Spleen (tissue), 11 donors: ENCODE data around the gene NYAP1. TPM values are rescaled to one million over a fixed set of nuclear protein-coding genes. Genes with fewer than 3 reads are reported as not detected.
A peak's percentile ranks its signal among the peaks of the same experiment; 100 is the strongest.

ENCODE experiments used
- DNase-seq: peaks from one replicate; pipeline ENCODE4 v3.0.0-alpha.2; 2020
- H3K27ac ChIP-seq, 8 donors: fragments of 200-600 bp; sonication (generic) in 7 of 8; 1 replicate in 4 of 8; 2 replicates in 4 of 8; pipeline versions ENCODE4 v1.5.0 to v1.8.0; 2016 to 2021; ENCODE audit warnings: inconsistent platforms in 4 of 8, mild to moderate bottlenecking in 4 of 8, moderate library complexity in 1 of 8
- H3K27me3 ChIP-seq, 7 donors: fragments of 200-600 bp; sonication (generic) in 6 of 7; replicated peaks in 1 of 7; 1 replicate in 4 of 7; 2 replicates in 3 of 7; pipeline versions ENCODE4 v1.5.0 to v1.8.0; 2016 to 2021; ENCODE audit warnings: inconsistent platforms in 3 of 7, mild to moderate bottlenecking in 1 of 7
- H3K36me3 ChIP-seq, 6 donors: fragments of 200-600 bp; sonication (generic) in 5 of 6; 1 replicate in 4 of 6; 2 replicates in 2 of 6; pipeline versions ENCODE4 v1.5.0 to v1.8.0; 2016 to 2021; ENCODE audit warnings: inconsistent platforms in 2 of 6
- H3K4me1 ChIP-seq, 6 donors: fragments of 200-600 bp; sonication (generic) in 5 of 6; 1 replicate in 3 of 6; 2 replicates in 3 of 6; pipeline versions ENCODE4 v1.5.0 to v1.8.0; 2016 to 2021; ENCODE audit warnings: inconsistent platforms in 3 of 6
- H3K4me3 ChIP-seq, 8 donors: fragments of 200-600 bp; sonication (generic) in 7 of 8; 1 replicate in 4 of 8; 2 replicates in 4 of 8; pipeline versions ENCODE4 v1.5.0 to v1.8.0; 2016 to 2021; ENCODE audit warnings: inconsistent platforms in 4 of 8, mild to moderate bottlenecking in 4 of 8, moderate library complexity in 2 of 8
- H3K9me3 ChIP-seq, 8 donors: fragments of 200-600 bp; sonication (generic) in 7 of 8; 1 replicate in 4 of 8; 2 replicates in 4 of 8; pipeline versions ENCODE4 v1.5.0 to v1.8.0; 2016 to 2021; ENCODE audit warnings: inconsistent platforms in 4 of 8
- POLR2A ChIP-seq, 3 donors: fragments of 450-650 bp; IDR thresholded peaks; one replicate each; pipeline ENCODE4 v1.5.1; 2017; ENCODE audit warnings: antibody characterized with exemption in 3 of 3, mild to moderate bottlenecking in 1 of 3
- POLR2AphosphoS5 ChIP-seq, 3 donors: sonication (generic); formaldehyde crosslinking; IDR thresholded peaks; one replicate each; pipeline ENCODE4 v1.5.1; 2017; ENCODE audit warnings: antibody characterized with exemption in 3 of 3
- WGBS, 5 donors: extraction: QIAGEN DNeasy Blood & Tissue Kit in 3 of 5; methylation state at CpG; one replicate each; pipeline versions ENCODE4 v1.1.5 to v1.1.7; 2013 to 2018; 5-methylcytosine and 5-hydroxymethylcytosine counted together
- intact Hi-C: fragments of 100-400 bp; cut with DNase I; formaldehyde crosslinking; loops from one replicate; pipeline ENCODE4 v1.15.0; 2023; ENCODE audit warnings: low total_unique reads
- polyA plus RNA-seq, 3 donors: library from polyadenylated mRNA; stranded (reverse); fragments of 200-250 nt; gene quantifications; one replicate each; pipeline ENCODE4 v1.2.1, GENCODE V29; 2013
- total RNA-seq, 7 donors: library from RNA; depleted of rRNA in 3 of 7; stranded (reverse); fragments of >200 nt in 3 of 7; fragmentation: NEBNext Ultra II Directional in 4 of 7; extraction: Animal tissue kit (Norgen Biotek cat#: 25700) in 4 of 7; gene quantifications; one replicate each; pipeline versions ENCODE4 v1.1.0 to v1.2.1, GENCODE V29; 2016 to 2021
- TF ChIP-seq, protein P1 (sequence below), 11 experiments: fragments of 200-600 bp in 7 of 11; fragments of 450-650 bp in 4 of 11; sonication (generic) in 4 of 11; IDR thresholded peaks in 8 of 11; conservative IDR thresholded peaks in 3 of 11; 1 replicate in 7 of 11; 2 replicates in 4 of 11; pipeline versions ENCODE4 v1.4.0 to v1.8.0; 2016 to 2021; ENCODE audit warnings: antibody characterized with exemption in 11 of 11, inconsistent platforms in 4 of 11, mild to moderate bottlenecking in 1 of 11
- donor health status: healthy with polysubstance abuse.
- donor health status: DM: no; HTN: no; CAD: no; lungs with moderate emphysema.
- donor health status: DM: no; HTN: no; CAD: no.
- donor health status: Bipolar disorder and iron deficiency.
- donor health status: healthy.
- donor health status: DM: no; HTN: no; CAD: no.
- donor health status: DM: yes; HTN: yes; CAD: no.

NYAP1 gene
- total and polyA plus RNA-seq, 10 donors, result 0.07 to 2.1 (median 0.70) TPM; not detected in 1

DNA sequence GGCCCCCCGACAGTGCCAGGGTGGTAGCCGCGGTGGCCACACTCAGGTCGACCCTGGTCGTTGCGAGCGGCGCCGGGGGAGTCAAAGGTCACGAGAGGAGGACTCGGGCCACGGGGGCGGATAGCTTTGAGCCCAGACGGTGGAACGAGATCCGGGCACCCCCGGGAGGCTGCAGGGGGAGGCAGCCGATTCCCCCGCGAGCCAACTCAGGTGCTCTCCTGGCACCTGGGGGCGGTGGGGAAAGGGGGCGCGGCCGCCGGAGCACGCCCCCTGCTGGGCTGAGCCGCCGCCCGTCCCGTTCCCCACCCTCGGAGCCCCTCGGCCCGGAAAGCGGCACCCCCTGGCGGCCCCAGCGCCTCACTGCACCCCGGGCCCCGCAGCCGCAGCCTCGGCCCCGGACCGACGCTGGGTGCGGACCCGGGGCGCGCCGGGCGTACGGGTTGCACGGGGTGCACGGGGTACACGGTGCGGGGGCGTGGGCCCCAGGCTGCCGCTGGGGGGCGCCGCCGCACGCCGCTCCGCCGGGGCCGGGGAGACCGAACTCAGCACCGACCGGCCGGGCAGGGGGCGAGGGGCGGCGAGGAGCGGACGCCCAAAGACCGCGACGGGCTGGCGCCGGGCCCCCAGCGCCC, 521 bp upstream of the NYAP1 start:
- 0 to 1% (median 1%) methylated on average over 17 to 79 of the region's 79 CpGs for WGBS, 5 donors

DNA sequence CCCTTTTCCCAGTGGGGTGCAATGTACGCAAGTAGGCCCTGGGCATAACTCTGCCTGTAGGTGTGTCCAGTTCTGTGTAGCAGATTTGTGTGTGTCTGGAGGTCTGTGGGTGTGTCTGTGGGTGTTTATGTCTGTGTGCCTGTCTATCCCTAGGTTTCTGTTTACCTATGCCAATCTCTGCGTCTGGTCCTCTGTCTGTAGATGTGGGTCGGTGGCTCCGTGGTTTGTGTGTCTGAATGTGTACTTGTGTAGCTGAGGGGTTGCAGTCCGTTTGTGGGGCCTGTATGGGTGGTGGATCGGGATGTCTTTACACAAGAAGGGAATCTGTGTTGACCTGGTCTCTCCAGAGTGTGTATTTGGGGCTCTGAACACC, 932 bp downstream of the NYAP1 start:
- Histone ChIP-seq H3K9me3 (no peaks in the 10 kb centered on the region), H3K27ac (peak overlapping the region in 1 of 8 donors; percentile 62), H3K4me1 (peaks cover 9 to 45% (median 20%) of the 10 kb centered on the region in 6 donors), H3K4me3 (peak overlapping the region in 1 of 8 donors; percentile 85), H3K36me3 (no peaks in the 10 kb centered on the region), H3K27me3 (peaks cover 0 to 11% (median 0%) of the 10 kb centered on the region in 7 donors)
- no peak for DNase-seq
- TF ChIP-seq POLR2A (IDR thresholded peaks at IDR 0.05) (no peak), POLR2AphosphoS5 (IDR thresholded peaks at IDR 0.05) (no peak)
- TF ChIP-seq, protein P1, sequence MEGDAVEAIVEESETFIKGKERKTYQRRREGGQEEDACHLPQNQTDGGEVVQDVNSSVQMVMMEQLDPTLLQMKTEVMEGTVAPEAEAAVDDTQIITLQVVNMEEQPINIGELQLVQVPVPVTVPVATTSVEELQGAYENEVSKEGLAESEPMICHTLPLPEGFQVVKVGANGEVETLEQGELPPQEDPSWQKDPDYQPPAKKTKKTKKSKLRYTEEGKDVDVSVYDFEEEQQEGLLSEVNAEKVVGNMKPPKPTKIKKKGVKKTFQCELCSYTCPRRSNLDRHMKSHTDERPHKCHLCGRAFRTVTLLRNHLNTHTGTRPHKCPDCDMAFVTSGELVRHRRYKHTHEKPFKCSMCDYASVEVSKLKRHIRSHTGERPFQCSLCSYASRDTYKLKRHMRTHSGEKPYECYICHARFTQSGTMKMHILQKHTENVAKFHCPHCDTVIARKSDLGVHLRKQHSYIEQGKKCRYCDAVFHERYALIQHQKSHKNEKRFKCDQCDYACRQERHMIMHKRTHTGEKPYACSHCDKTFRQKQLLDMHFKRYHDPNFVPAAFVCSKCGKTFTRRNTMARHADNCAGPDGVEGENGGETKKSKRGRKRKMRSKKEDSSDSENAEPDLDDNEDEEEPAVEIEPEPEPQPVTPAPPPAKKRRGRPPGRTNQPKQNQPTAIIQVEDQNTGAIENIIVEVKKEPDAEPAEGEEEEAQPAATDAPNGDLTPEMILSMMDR (IDR thresholded peaks at IDR 0.05 in 8 of 11, conservative IDR thresholded peaks at IDR 0.05 in 3 of 11), result no peak
- intact Hi-C loops, result no loop called here
- WGBS, 5 donors, result 82 to 90% (median 86%) methylated on average over 6 of the region's 6 CpGs

More for the DNA sequence above, 521 bp upstream of the NYAP1 start:
- peak; percentile 95 for DNase-seq
- Histone ChIP-seq H3K36me3 (no peaks in the 10 kb centered on the region), H3K4me3 (peak overlapping the region; percentile 43 to 85 (median 52)), H3K9me3 (no peaks in the 10 kb centered on the region), H3K27ac (peak overlapping the region in 5 of 8 donors; percentile 38 to 68 (median 45)), H3K4me1 (peaks cover 13 to 51% (median 26%) of the 10 kb centered on the region in 6 donors), H3K27me3 (peaks cover 0 to 7% (median 0%) of the 10 kb centered on the region in 7 donors)
- intact Hi-C loops, result no loop called here
- TF ChIP-seq POLR2A (IDR thresholded peaks at IDR 0.05) (no peak), POLR2AphosphoS5 (IDR thresholded peaks at IDR 0.05) (peak in 2 of 3 donors; percentile 59 to 74)
- TF ChIP-seq, protein P1 (IDR thresholded peaks at IDR 0.05 in 8 of 11, conservative IDR thresholded peaks at IDR 0.05 in 3 of 11), result peak; percentile 57 to 99 (median 97)

DNA sequence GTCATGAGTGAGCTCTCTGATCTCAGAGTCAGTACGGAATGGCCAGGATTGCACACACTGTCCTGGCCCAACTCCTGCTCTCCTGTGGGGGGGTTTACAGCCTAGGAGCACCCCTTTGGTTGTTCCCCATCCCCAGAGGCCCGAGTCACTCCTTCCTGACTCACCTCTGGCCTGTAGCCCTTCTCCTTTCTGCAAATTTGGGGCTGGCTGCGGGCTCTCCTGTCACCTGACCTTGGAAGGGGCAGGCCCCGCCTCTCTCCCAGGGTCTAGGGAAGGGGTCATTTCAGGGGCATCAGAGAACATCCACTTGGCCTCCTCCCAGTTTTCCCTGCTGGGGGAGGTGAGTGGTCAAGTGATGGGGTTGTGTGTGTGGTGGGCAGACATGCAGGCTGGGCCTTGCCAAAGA, 1.7 kb downstream of the NYAP1 start:
- H3K27me3 ChIP-seq, result peaks cover 0 to 11% (median 0%) of the 10 kb centered on the region in 7 donors
- intact Hi-C loops, result no loop called here

More for the DNA sequence above, 1.7 kb downstream of the NYAP1 start:
- WGBS, 5 donors, result 66 to 100% (median 74%) methylated on average over 1 to 4 of the region's 4 CpGs
- Histone ChIP-seq H3K36me3 (no peaks in the 10 kb centered on the region), H3K27ac (no peak overlapping the region), H3K4me1 (peaks cover 5 to 41% (median 15%) of the 10 kb centered on the region in 6 donors), H3K9me3 (no peaks in the 10 kb centered on the region), H3K4me3 (no peak overlapping the region)
- TF ChIP-seq, protein P1 (IDR thresholded peaks at IDR 0.05 in 8 of 11, conservative IDR thresholded peaks at IDR 0.05 in 3 of 11), result no peak
- TF ChIP-seq POLR2AphosphoS5 (IDR thresholded peaks at IDR 0.05) (no peak), POLR2A (IDR thresholded peaks at IDR 0.05) (no peak)
- DNase-seq, result no peak
